Fibroblast of skin of left biceps (primary cell): Measurements from ENCODE around the gene GID4.
"Not testable (repeated sequence)": the region's sequence is repeated elsewhere in the genome, so short reads cannot be mapped to it uniquely, and the experiment has no call there.

Experiments
- DNase-seq, 2 experiments: peaks; one replicate each; pipeline ENCODE4 v3.0.0-alpha.2; 2013; ENCODE audit warnings: low read depth in 2 of 2

Gene GID4

GRCh38 chr17:18038861-18039534 is at the start of gene GID4, which contains the start of gene ATPAF2:
GID4 (plus strand) TSS chr17:18039408; CDS start chr17:18039465, 57 bp downstream.
ATPAF2 (minus strand) TSS chr17:18039168; CDS start chr17:18039013, 155 bp downstream.
- DNase-seq: peak; percentile 96 to 98

GRCh38 chr17:17989618-17990017 is 49.6 kb upstream of the GID4 start:
- DNase-seq: no peak

- DNase-seq: no peak
Observed at GRCh38 chr17:17990282-17990681, 48.9 kb upstream of the GID4 start.

- no peak for DNase-seq
Observed at GRCh38 chr17:17993366-17993765, 45.8 kb upstream of the GID4 start.

- DNase-seq: no peak
Observed at GRCh38 chr17:17993852-17994251, 45.4 kb upstream of the GID4 start.

GRCh38 chr17:17994271-17995069 is 44.7 kb upstream of the GID4 start:
- DNase-seq: no peak

GRCh38 chr17:17995887-17996286 is 43.3 kb upstream of the GID4 start:
- DNase-seq: not testable (repeated sequence)

GRCh38 chr17:17998934-17999333 is 40.3 kb upstream of the GID4 start:
- no peak for DNase-seq

GRCh38 chr17:17999364-18000029 is 39.7 kb upstream of the GID4 start:
- no peak for DNase-seq

- no peak for DNase-seq
Observed at GRCh38 chr17:18000030-18000408, 39.2 kb upstream of the GID4 start.

- no peak for DNase-seq
Observed at GRCh38 chr17:18002171-18002570, 37.0 kb upstream of the GID4 start.

GRCh38 chr17:18004345-18004744 is 34.9 kb upstream of the GID4 start:
- no peak for DNase-seq

GRCh38 chr17:18004884-18005305 is 34.3 kb upstream of the GID4 start:
- DNase-seq: no peak

GRCh38 chr17:18005496-18005895 is 33.7 kb upstream of the GID4 start:
- no peak for DNase-seq

- DNase-seq: no peak
Observed at GRCh38 chr17:18006495-18007239, 32.5 kb upstream of the GID4 start.

GRCh38 chr17:18008496-18009268 is 30.5 kb upstream of the GID4 start:
- peak; percentile 14 to 19 for DNase-seq

GRCh38 chr17:18009609-18010420 is 29.4 kb upstream of the GID4 start:
- no peak for DNase-seq

GRCh38 chr17:18011286-18011685 is 27.9 kb upstream of the GID4 start:
- DNase-seq: no peak

GRCh38 chr17:18014006-18014405 is 25.2 kb upstream of the GID4 start:
- DNase-seq: no peak

GRCh38 chr17:18015593-18015992 is 23.6 kb upstream of the GID4 start:
- no peak for DNase-seq
